HG02970 (cell line): Measurements from ENCODE around the gene HPRT1.

Experiments
- ATAC-seq: cut with Tn5 transposase; IDR thresholded peaks from one replicate; pipeline ENCODE4 v1.9.1; 2021; ENCODE audit warnings: mild to moderate bottlenecking, moderate library complexity, moderate number of reproducible peaks; ENCODE audit not compliant: unreplicated experiment, low FRiP score

Gene HPRT1

DNA sequence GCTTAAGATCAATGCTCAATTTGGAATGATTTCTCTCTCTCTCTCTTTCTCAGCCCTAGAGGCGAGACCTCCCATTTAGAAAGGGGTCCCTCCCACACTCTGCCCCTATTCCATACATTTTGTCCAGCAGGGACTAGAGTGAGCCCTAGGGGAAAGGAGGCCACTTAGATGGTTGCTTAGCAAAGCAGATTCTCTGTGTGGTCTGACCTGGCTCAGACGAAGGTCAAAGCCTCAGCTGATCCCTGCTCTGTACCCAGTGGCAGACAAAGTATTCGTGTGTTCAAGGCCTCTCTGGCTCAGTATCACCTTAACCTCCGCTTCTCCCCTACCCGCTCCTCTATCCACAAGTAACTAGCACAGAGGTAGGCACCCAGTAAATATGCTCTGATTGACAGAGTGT is 78.4 kb downstream of the HPRT1 start:
- no peak for ATAC-seq

DNA sequence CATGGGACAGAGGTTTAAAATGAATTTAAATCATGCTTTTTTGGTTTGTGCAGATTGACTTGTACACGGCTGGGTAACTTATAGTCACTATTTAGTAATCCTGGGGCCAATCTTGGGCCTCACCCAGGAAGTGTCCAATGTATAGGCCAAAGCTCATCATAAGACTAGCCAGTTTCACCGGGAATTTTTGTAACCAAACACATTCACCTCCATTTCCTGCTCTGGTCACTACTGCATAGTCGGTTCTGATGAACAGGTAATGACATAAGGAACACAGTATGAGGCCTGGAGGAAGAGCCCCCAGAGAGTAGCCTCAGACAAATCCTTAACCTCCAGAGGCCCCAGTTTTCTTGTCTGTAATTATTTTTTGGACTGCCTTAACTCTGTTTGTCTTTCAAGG is 81.9 kb downstream of the HPRT1 start:
- ATAC-seq, result no peak

DNA sequence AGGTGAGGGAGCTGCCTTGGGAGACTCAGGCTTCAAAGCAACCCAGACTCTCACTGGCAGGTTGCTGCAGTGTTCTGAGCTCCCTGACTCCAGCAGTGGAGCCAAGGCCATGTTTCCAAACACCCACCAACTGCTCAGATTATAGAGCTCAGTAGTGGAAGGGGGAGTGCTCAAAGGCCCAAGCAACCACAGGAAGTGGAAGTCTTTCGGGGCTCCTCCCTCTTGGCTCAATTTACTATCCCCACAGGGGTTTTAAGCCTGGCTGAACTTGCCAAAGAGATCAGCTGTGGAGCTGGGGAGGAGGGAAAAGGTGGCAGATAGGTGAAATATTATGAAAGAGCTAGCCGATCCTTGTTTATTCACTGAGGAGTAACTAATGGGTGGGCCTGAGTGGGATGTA is 82.5 kb downstream of the HPRT1 start:
- ATAC-seq, result no peak

DNA sequence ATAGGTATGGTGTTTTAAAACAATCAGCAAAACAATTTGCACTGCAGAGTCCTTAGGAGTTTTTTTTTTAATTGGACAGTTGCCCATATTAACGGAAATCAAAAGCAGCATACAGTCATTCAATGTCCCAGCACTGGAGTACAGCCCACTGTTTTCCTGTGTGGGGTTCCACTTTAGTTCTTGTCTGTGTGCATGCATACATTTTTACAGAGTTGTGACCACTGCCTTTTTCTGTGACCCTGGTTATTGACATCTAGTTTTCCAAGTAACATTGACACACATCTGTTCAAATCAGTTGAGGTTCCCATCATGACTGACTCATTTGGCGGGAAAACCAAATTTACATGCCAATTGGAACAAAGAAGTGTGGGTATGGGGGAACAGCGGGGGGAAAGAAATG is 83.3 kb downstream of the HPRT1 start:
- no peak for ATAC-seq

DNA sequence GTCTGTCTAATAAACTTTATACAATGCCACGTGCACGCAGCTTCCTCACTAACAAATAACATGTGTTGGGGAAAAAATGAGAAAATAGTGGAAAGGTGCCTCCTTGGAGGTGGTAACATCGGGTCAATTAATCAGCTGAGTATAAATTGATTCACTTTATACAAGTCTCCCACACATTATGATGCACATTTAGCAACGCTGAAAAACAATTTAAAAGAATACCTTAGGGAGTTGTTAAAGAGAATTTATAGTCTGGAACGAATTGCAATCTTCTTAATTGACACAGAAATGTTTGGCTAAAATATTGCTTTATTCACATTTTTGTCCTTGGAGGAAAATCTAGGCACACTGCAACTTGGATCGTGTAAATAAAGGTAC is 84.2 kb downstream of the HPRT1 start:
- ATAC-seq, result no peak

DNA sequence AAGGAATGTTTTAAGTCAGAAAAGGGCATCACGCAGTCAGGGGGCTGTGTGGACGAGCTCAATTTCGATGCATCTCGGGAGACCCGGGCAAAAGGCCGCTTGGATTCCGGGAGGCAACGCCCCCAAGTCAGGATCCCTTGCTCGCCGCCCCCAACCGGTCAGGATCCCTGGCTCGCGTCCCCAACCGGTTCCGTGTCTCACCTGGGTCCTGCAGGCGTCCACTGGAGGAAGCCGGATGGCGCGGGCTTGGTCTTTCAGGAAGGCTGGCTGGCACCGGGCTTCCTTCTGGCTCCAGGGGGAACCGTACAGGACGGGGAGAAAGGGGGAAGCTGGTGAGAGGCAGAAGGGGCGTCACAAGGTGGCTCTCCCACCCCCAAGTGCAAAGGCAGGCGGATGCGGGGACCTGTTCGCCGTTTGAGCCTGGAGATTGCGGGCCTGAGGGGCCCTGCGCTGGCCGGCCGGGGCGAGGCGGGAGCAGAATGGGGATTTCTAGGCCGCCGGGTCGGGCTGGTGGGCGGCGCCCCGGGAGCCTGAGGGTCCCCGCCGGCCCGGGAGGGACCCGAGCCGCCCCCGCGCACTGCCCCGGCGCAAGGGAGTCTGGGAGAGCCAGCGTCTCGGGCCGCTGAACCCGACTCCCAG is 84.7 kb downstream of the HPRT1 start:
- ATAC-seq, result no peak

DNA sequence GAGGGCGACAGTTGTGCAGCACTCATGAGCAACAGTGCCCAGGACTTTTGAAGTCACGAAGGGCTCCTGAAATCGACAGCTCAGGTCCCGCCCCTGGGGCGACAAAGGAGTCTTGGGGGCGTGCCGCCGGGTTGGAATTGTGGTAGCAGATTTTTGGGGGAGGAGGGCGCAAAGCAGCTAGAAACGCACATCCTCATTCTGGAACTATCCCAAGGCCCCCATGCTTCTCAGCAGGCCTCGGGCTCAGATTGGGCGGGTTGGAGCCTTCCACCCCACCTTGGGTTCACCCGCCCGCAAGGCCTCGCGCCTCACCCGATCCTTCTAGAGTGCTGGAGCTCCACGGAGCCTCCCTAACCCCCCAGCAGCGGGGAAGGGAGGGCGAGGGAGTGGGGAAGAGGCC is 85.5 kb downstream of the HPRT1 start:
- ATAC-seq, result no peak

DNA sequence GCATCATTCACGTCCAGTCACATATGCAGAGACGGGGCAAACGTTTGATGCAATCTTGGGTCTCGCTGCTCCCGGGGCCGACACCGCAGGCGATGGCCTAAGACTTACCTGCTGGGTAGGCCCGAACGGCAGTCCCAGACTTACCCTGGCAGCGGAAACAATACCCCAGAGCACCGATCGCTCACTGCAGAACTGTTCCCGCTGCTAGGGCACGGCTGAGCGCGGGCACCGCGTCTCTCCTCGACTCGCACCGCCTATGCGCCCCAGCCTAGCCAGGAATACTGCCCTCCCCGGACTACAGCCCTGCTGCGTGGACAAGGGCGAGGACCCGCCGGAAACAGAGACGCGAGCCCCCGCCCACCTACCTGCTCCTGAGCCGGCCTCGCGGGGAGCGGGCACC is 86.2 kb downstream of the HPRT1 start:
- ATAC-seq, result no peak

DNA sequence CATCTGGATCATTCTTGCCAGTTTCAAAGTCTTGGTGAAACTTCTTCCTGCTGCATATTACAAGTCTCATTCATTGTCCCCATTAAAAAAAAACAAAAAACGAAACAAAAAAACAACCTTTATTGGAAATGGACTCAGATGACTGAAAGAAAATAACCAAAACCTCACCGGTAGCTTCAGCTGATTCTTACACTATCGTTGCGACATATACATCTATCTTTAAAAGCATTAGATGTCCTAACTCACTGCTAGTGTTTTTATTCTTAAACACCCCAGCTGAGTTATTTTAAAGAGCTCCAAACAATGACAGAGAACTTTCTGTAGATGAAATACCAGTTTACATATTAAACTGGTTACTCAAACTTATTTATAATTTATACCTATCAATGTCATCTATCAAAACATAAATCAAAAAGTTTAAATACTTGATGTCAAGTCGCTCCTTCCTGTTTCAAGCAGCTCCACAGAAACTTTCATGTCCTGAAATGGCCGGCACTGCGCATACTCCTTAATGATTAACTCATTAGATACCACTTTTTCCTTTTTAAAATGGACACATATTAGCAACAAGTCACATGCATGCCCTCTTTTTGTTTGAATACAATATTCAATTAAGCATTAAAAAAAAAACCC is 87.2 kb downstream of the HPRT1 start:
- no peak for ATAC-seq

DNA sequence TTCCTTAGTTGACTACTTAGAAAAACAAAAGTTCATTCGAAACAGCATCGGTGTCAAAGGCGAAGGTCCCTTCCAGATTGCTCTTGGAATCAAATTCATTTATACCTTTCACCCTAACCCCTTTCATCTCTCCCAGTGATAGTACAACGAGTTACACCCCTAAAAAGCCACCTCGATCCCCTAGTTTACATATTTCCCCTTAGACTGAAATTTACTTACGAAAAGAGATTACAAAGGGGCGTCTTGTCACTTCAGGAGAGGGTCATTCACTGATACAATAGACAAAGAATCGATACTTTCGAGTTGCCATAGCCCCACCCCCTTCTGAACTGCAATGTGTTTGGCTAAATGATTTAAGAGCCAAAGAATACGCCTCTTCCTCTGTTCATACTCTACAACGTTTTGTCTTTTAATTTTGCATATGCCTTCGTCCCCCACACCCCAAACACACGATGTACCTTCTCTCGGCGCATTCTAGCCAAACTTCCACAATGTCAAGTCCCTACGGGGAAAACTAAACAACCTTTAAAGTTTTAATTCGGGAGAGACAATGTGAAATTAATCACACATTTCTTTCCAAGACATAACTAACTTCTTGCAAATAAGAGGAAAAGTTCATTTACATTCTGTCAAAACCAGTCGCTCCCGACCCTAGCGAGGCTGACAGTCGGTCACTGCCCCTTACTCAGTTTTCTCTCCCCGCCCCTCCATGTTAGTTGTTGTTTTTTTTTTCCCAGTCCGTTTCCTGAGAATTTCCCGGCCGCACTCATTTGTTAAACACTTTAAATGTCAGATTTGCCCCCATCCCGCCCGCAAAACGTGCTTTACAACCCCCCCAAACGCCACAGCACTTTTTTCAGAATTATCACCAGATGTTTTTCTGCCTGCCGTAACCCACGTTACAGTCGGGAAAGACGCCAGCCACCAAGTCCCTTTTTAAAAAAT is 88.6 kb downstream of the HPRT1 start:
- no peak for ATAC-seq
